Upper lobe of left lung (tissue), 4 donors: ENCODE measurements around the gene RIOK2.

Experiments used
- CTCF ChIP-seq, 6 experiments: fragments of 450-650 bp in 4 of 6; fragments of 200-600 bp in 2 of 6; sonication (generic) in 2 of 6; IDR thresholded peaks; one replicate each; pipeline ENCODE4 v1.5.1; 2016 to 2019; ENCODE audit warnings: antibody characterized with exemption in 6 of 6
- EP300 ChIP-seq, 4 donors: sonication (generic); formaldehyde crosslinking; IDR thresholded peaks; one replicate each; pipeline ENCODE4 v1.5.1; 2017; ENCODE audit warnings: antibody characterized with exemption in 4 of 4, control low read depth in 2 of 4
- POLR2A ChIP-seq, 4 donors: fragments of 450-650 bp; IDR thresholded peaks; one replicate each; pipeline ENCODE4 v1.5.1; 2016 to 2017; ENCODE audit warnings: antibody characterized with exemption in 4 of 4, mild to moderate bottlenecking in 2 of 4
- POLR2AphosphoS5 ChIP-seq, 2 donors: sonication (generic); formaldehyde crosslinking; IDR thresholded peaks; one replicate each; pipeline ENCODE4 v1.5.1; 2017; ENCODE audit warnings: antibody characterized with exemption in 2 of 2

DNA sequence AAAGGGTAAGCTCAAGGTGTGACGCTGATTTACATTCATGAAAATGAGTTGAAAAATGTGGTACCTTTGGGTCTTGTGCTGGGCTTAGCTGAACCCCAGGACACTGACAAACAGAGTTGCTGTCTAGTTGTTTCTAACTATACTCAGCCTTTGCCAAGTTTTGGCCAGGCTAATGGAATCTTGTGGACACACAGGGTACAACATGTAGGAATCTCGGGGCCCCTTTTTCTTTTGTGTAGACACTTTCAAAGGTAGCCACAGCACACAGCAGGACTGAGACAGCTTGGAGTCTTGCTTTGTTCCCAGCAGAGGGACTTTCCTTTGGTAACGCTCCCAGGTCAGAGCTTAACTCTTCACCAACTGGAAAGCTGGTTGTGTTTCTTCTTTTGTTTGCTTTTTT lies 48.4 kb downstream of the RIOK2 start:
- TF ChIP-seq CTCF (IDR thresholded peaks at IDR 0.05) (no peak), POLR2AphosphoS5 (IDR thresholded peaks at IDR 0.05) (no peak), POLR2A (IDR thresholded peaks at IDR 0.05) (no peak), EP300 (IDR thresholded peaks at IDR 0.05) (no peak)
